ENCODE data around the gene YAF2.
"Not testable (repeated sequence)": the region's sequence is repeated elsewhere in the genome, so short reads cannot be mapped to it uniquely, and the experiment has no call there.

Gene YAF2

GRCh38 chr12:42255221-42255865 lies 17.3 kb upstream of the YAF2 start:
- FAIRE-seq, result no peak
- DNase-seq (ENCODE audit: low spot score), result no peak

- DNase-seq (ENCODE audit: low spot score), result not testable (repeated sequence)
Observed at GRCh38 chr12:42252645-42253044, 14.6 kb upstream of the YAF2 start.

GRCh38 chr12:42249033-42249432 lies 11.0 kb upstream of the YAF2 start:
- not testable (repeated sequence) for FAIRE-seq; DNase-seq (ENCODE audit: low spot score)

More at GRCh38 chr12:42252645-42253044, 14.6 kb upstream of the YAF2 start:
- FAIRE-seq, result not testable (repeated sequence)

- FAIRE-seq, result no peak
- DNase-seq (ENCODE audit: low spot score), result no peak
Observed at GRCh38 chr12:42240131-42240750, 2.2 kb upstream of the YAF2 start.

GRCh38 chr12:42237853-42238239 lies 202 bp downstream of the YAF2 start:
- no peak for FAIRE-seq
- DNase-seq (ENCODE audit: low spot score), result no peak

- peak; percentile 82 for FAIRE-seq
Observed at GRCh38 chr12:42237052-42237852, 796 bp downstream of the YAF2 start.

GRCh38 chr12:42236017-42236416 lies 2.0 kb downstream of the YAF2 start:
- FAIRE-seq (no peak), DNase-seq (ENCODE audit: low spot score) (no peak)

More at GRCh38 chr12:42237052-42237852, 796 bp downstream of the YAF2 start:
- peak; percentile 87 for DNase-seq (ENCODE audit: low spot score)

GRCh38 chr12:42235426-42235825 lies 2.6 kb downstream of the YAF2 start:
- no peak for FAIRE-seq
- DNase-seq (ENCODE audit: low spot score), result no peak

GRCh38 chr12:42234970-42235369 lies 3.1 kb downstream of the YAF2 start:
- DNase-seq (ENCODE audit: low spot score) (no peak), FAIRE-seq (no peak)

GRCh38 chr12:42227525-42227924 lies 10.5 kb downstream of the YAF2 start:
- FAIRE-seq; DNase-seq (ENCODE audit: low spot score): not testable (repeated sequence)

- DNase-seq (ENCODE audit: low spot score); FAIRE-seq: not testable (repeated sequence)
Observed at GRCh38 chr12:42224501-42224900, 13.5 kb downstream of the YAF2 start.

GRCh38 chr12:42222724-42223123 lies 15.3 kb downstream of the YAF2 start:
- DNase-seq (ENCODE audit: low spot score) (no peak), FAIRE-seq (no peak)

- DNase-seq (ENCODE audit: low spot score) (no peak), FAIRE-seq (no peak)
Observed at GRCh38 chr12:42221726-42222125, 16.3 kb downstream of the YAF2 start.

- no peak for FAIRE-seq
- peak; percentile 10 for DNase-seq (ENCODE audit: low spot score)
Observed at GRCh38 chr12:42217656-42218055, 20.4 kb downstream of the YAF2 start.

GRCh38 chr12:42216737-42217136 lies 21.3 kb downstream of the YAF2 start:
- no peak for FAIRE-seq
- no peak for DNase-seq (ENCODE audit: low spot score)

GRCh38 chr12:42215759-42216158 lies 22.3 kb downstream of the YAF2 start:
- FAIRE-seq; DNase-seq (ENCODE audit: low spot score): not testable (repeated sequence)

- DNase-seq (ENCODE audit: low spot score), result no peak
Observed at GRCh38 chr12:42213954-42214426, 24.1 kb downstream of the YAF2 start.

GRCh38 chr12:42213023-42213422 lies 25.0 kb downstream of the YAF2 start:
- FAIRE-seq (no peak), DNase-seq (ENCODE audit: low spot score) (peak; percentile 14)

More at GRCh38 chr12:42213954-42214426, 24.1 kb downstream of the YAF2 start:
- FAIRE-seq, result no peak

GRCh38 chr12:42208574-42208973 lies 29.5 kb downstream of the YAF2 start:
- no peak for DNase-seq (ENCODE audit: low spot score)
- FAIRE-seq, result no peak

- DNase-seq (ENCODE audit: low spot score) (no peak), FAIRE-seq (no peak)
Observed at GRCh38 chr12:42204819-42205218, 33.2 kb downstream of the YAF2 start.

- no peak for DNase-seq (ENCODE audit: low spot score)
- no peak for FAIRE-seq
Observed at GRCh38 chr12:42204362-42204761, 33.7 kb downstream of the YAF2 start.

GRCh38 chr12:42201063-42201462 lies 37.0 kb downstream of the YAF2 start:
- FAIRE-seq (no peak), DNase-seq (ENCODE audit: low spot score) (no peak)

Measured in urothelium cell line (cell line).